GM21367 (cell line): ENCODE results near the gene VPS37C.
A peak's percentile ranks its signal among the peaks of the same experiment; 100 is the strongest.
"Not testable (repeated sequence)": the region's sequence is repeated elsewhere in the genome, so short reads cannot be mapped to it uniquely, and the experiment has no call there.

ENCODE experiments used
- ATAC-seq: cut with Tn5 transposase; IDR thresholded peaks from one replicate; pipeline ENCODE4 v1.9.1; 2021; ENCODE audit not compliant: unreplicated experiment

VPS37C gene

DNA sequence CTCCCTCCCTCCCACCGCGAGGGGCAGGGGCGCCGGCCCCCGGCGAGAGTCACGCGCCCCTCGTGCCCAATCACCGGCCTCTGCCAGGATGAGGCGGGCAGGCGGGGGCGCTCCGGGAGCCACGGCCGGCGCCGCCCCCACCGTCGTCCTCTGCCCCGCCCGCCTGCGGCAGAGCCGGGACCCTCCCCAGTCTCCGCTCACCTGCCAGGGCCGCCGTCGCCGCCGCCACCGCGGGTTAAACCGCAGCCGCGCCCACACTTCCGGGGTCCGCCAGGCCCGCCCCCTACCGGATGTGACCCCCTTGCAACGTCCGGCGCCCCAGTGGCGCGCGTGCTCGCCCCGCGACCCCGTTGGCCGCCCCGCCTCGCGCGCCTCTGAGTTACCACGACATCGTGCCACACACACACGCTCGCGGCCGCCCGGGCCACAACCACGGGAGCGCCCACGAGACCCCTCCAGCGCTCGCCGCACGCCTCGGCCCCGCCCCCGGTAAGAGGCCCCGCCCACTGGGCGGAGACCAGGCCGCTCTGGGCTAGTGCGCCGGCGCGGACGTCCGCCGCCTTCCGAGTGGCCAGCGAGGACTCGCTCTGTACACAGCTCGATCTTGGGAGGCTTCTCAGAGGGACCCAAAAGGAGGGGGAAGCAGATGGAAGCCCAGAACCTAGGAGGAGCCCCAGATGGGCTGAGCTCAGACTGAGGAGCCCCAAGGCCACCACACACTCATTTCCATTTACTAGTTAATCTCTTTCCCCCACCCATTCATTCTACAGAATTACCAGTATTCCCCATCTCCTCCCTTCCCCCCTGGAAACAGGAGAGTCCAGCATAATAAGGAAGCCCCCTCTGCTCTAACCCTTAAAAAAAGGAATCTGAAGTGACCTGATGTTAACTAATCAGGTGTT, at the start of gene VPS37C:
Gene VPS37C, minus strand, starts transcription at position 237 of the 902 bp plus-strand sequence. CDS start 22,597 bp downstream, outside the sequence.
- peak; percentile 69 for ATAC-seq

DNA sequence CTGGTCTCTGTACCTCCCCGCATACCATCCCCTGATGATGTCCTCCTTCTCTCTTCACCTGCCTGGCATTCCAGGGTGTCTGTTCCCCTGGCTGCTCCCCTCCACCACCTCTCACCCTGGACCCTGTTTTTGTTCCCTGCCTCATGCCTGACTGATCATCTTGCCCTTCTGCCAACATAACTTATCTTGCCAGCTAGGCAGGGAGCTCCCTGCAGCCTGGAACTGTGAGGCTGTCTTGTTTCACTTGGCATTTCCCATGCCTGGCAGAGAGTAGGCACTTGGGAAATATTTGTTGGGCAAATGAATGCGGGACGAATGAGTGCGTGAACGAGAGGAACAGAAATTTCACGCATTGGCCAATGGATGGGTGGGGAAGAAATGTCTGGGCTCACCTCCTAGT, 49.4 kb upstream of the VPS37C start:
- ATAC-seq = not testable (repeated sequence)

DNA sequence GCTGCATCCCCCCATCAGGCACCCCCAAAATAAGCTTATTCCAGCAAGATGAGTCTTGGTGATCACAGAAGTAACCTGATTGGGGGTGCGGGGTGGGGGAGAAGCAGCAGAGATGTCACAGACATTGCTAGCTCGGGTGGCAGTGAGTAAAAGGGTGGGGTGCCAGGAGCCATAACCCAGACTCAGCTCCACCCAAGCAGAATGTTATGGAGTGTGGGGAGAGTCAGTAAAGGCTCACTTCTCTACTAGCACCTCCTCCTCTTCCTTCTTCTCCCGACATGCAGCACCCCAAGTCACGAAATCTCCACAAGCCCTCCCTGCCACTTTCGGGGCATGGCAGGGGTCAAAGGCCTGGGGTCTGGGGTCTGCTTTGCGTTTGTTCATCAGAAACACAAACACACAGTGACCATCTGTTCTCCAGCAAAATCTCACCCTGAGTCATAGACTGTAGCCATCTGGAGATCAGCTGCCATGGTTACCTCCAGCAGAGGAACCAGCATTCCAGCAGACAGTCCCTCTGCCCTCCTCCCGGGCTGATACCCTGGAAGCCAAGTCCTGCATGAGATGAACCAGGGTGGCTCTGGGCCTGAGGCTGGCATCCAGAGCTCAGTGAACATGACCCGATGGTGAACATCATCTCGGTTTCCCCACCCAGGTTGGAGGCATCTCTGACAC, 46.5 kb upstream of the VPS37C start:
- ATAC-seq = not testable (repeated sequence)

DNA sequence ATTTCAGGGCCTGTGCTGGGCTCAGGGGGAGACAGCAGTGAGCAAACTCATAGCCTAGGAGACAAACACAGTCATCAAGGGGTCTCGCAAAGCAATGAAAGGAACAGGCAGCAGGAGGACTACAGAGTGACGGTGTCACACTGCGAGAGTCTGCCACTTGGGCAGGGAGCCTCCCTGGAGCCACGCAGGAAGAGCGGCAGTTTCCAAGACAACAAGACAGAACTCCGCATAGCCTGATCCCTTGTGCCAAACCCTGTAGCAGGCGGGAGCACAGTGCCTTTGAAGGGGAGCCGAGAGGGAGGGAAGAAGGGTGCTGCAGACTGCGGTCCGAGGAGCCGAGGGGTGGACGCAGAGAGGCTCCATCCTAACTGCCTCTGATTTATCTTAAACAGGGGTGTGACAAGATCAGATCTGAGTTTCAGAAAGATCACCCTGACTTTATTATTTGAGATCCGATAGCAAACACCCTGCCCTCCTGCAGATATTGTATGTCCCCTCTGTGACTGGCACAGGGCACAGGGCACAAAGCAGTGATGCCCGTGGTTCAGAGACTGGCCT, 43.4 kb upstream of the VPS37C start:
- ATAC-seq = not testable (repeated sequence)

DNA sequence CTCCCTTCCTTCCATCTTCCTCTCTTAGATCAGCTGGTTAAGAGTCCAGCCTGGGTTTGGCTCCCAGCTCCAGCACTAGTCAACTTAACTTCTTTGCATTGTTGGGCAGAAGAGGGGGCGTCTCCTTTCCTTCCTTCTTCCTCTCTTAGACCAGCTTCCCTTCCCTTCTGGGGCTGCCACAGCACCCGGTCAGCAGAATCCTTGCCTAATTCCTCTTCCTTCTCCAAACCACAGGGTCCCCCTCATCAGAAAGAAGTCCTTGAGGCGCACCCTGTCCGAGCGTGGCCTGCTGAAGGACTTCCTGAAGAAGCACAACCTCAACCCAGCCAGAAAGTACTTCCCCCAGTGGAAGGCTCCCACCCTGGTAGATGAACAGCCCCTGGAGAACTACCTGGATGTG, 42.6 kb upstream of the VPS37C start:
- ATAC-seq = not testable (repeated sequence)

DNA sequence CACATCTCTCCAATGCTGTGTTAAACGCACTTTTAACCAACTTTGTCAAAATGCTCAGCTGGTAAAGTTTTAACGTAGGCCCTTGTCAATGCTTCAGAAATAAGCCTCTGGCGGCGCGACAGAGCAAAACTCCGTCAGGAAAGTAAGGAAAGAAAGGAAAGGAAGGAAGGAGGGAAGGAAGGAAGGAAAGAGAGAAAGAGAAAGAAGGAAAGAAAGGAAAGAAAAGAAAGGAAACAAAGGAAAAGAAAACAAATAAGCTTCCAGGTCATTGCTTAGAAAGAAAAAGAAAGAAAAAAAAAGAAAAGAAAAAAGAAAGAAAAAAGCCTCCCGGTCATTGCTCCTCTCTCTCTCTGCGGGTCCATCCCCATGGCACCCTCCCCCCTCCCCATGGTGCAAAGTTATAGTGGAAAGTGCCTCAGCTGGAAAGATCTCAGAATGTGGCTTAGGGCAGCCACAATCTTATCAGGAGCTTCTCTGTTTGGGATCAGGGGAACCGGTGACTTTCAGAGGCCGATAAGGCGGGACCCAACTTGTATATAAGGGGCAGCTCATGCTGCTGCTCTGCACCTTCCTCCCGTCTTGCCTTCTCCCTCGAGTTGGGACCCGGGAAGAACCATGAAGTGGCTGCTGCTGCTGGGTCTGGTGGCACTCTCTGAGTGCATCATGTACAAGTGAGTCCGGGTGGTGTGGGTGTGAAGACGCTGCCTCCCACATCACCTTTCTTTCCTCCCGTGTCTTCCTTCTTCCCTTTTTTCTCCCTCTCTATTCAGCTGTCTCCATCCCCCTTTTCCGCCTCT, 41.9 kb upstream of the VPS37C start, which contains the start of gene PGA3:
Gene PGA3, plus strand, starts transcription at position 566 of the 797 bp plus-strand sequence. Its CDS starts 50 bp downstream, at position 616.
- ATAC-seq = not testable (repeated sequence)

DNA sequence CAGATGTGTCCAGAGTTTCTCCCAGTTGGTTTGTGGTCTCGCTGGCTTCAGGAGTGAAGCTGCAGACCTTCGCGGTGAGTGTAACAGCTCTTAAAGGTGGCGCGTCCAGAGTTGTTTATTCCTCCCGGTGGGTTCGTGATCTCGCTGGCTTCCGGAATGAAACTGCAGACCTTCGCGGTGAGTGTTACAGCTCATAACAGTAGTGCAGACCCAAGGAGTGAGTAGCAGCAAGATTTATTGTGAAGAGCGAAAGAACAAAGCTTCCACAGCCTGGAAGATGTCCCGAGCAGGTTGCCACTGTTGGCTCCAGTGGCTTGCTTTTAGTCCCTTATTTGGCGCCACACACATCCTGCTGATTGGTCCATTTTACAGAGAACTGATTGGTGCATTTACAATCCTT, 40.2 kb upstream of the VPS37C start:
- no peak for ATAC-seq

DNA sequence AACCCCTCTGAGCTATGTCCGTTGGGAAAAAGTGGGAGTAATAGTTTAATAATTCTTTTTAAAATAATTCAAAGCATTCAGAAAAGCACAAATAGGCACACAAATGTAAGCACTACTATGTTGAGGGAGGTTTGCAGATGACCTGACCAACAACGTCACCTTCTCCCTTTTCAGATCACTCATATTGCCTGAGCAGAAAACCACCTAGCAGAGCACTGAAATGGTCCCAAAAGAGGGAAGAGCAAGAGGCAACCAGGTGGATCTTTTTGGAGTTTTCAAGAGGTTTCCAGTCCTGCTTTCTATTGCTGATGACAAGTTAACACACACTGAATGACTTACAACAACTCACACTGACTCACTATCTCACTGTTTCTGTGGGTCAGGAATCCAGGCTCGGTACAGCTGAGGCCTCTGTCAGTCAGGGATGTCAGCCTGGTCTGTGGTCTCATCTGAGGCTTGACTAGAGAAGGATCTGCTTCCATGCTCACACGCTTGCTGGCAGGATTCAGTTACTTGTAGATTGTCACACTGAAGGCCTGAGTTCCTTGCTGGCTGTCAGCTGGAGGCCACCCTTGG, 37.8 kb upstream of the VPS37C start:
- ATAC-seq = no peak

DNA sequence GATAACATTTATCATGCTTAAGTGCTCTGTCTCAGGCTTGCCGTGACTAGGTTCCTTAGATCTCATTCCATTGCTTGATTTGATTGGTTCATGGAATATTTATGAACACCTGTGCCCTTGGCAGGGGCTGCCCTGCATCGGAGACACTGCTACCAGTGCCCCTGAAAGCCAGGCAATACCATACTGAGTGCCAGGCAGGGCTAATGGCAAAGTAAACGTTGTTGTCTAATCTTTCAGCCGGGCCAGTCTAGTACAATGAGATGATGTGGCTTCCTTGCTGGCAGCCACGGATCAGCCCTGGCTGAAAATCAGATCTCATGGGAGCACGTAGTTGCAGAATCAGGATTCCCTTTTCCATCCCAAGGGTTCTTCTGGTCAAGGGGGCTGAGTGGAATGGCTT, 37.1 kb upstream of the VPS37C start:
- ATAC-seq = no peak

DNA sequence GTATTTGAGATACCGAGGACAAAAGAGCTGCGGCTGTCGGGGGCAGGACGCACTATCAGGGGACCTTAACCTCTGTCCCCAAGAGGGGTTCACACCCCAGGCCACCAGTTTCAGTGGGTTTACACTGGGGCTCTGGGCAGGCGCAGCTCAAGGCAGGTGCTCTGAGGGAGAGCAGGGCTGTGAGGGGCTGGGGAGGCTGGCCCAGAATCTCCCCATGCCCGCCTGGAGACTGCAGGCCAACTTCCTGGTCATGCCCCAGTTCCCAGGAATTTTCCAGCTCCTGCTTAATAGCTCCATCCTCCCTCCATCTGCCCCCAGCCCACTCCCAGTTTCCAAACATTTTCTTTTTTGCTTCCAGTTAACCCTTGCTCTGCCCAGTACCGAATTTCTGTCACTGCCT, 34.5 kb upstream of the VPS37C start:
- ATAC-seq = no peak

DNA sequence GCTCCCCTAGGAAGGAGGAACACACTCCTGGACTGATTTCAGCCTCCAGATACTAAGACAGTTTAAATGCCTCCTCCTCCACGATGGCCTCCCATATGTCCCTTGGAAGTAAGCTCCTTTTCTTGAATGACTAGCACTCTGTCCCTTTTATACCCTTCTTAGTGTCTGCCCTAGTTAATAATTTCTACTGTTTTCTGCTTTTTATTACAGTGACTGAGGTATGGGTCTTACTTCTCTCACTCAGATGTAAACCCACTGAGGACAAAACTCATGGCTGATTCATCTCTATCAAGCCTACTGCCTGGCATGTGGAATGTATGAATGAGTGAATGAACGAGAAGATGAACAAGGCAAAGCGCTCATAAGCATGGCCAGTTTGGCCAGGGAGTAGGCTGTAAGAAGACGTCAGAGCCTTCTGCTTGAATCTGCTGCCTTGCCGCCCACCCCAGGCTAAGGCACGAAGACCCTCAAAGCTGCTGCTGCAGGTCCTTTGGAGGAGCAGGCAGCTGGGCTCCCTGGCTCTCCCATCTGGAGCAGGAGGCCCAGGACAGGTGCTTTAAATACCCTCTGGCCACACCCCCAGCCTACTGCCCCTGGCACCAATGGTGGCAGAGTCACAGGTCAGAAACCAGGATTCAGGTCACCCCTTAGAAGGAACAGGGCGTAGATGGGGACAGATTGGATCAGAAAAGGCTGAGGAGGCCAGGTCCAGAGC, 33.9 kb upstream of the VPS37C start:
- no peak for ATAC-seq

DNA sequence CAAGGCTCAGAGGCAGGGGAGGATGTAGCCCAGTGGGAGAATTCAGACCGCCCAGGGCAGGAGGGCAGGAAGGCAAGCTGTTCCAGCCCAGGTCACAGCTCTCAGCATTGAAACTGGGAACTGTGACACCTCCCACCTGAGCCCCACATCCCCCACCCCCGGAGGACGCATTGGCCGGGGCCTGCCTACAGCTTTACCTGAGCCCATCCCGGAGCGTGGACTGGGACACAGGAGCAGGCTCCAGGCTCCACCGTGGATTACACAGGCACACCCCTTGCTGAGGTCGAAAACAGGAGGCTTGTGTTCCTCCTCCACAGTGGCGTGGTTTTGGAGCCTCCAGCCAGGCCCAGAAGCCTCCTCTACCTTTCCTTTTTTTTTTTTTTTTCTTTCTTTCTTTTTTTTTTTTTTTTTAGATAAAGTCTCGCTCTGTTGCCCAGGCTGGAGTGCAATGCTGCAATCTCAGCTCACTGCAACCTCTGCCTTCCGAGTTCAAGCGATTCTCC, 33.0 kb upstream of the VPS37C start:
- ATAC-seq = no peak

DNA sequence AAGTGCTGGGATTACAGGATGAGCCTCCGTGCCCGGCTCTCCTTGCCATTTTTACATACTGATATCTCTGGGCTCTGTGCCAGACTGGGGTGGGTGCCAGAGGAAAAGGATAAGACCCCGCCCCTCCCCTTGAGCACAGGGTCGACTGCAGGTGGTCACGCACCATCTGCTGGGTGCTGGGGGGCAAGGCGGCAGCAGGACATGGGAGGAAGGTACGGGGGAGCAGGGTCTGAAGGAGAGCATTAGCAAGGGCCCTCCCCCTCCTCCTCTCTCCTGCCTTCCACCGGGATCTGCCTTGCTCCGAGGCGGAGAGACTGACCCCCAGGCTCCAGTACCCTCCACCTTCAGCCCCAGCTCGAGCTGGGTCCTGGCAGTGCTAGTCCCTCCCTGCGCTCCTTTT, 32.4 kb upstream of the VPS37C start:
- no peak for ATAC-seq

DNA sequence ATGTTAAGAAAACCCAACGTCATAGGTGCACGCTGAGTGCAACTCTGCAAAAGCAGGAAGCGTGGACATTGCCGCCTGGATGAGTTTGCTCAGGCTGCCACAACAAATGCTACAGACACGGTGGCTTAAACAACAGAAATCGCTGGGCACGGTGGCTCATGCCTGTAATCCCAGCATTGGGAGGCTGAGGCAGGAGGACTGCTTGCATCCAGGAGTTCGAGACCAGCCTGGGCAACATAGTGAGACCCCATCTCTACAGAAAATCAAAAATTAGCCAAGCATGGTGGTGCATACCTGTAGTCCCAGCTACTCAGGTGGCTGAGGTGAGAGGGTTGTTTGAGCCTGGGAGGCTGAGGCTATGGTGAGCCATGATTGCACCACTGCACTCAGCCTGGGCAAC, 28.7 kb upstream of the VPS37C start:
- ATAC-seq = no peak

DNA sequence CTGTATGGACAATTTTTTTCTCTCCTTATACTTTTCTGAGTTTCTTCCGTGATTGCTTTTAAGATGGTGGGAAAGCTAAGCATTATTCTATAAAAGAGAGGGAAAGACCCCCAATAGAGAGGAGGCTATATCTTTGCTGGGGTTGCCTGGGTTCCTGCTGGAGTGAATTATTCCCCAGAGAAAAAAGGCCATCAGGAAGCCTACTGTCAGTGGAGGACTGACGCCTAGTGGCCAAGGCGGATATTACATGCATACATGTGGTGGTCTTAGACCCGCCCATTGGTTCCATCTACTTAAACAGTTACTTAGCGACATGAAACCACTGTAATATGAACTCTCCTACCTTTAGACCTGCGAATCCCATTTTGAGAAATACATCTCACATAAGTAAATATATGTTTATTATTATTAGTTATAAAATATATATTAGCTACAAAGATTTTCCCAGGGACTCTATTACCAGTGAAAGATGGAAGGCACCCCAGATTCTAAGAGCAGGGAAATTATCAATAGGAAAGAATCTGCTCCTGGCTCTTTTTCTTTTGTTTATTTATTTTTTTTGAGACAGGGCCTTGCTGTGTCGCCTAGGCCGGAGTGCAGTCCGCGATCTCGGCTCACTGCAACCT, 26.4 kb upstream of the VPS37C start:
- no peak for ATAC-seq

DNA sequence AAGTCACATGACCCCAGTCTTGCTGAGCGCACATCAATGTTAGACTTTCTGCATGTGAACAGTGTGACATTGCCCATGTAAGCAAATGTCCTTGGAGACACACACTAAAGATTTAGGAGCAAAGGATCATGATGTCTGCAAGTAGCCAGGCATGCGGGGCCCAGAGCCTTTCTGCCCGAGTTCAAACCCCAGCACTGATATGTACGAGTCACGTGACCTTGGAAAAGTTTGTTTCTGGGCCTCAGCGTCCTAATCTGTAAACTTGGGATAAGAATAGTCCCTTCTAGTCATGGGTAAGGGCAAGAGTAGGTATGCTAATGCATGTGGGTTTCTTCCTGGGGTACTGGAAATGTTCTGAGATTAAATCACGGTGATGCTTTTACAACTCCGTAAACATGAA, 25.3 kb upstream of the VPS37C start:
- no peak for ATAC-seq

DNA sequence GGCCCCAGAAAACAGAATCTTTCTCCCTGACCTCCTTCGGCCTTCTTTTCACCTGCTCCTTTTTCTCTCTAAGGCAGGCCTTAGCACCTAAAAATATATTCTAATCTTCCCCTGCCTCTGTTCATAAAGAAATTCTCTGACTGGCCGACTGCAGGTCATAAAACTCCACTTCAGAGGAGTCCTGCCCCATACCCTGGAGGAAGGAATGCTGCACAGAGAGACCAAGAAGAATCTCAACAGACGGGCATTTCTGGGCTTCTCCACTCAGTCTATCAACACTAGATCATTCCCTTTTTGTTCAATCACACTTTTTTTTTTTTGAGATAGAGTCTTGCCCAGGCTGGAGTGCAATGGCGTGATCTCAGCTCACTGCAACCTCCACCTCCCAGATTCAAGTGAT, 22.4 kb upstream of the VPS37C start:
- ATAC-seq = no peak

DNA sequence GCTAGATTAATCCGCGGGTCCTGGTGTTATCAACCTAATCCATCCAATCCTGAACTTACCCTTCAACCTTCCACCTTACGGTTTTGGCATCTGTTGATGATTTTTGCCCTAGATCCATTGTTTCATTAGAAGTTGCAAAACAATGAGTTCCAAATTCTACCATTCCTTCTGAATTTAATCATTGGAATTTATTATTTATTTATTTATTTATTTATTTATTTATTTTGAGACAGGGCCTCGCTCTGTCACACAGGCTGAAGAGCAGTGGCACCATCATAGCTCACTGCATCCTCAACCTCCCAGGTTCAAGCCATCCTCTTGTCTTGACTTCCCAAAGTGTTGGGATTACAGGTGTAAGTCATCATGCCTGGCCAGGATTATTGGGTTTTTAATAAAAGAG, 20.3 kb upstream of the VPS37C start:
- ATAC-seq = no peak

DNA sequence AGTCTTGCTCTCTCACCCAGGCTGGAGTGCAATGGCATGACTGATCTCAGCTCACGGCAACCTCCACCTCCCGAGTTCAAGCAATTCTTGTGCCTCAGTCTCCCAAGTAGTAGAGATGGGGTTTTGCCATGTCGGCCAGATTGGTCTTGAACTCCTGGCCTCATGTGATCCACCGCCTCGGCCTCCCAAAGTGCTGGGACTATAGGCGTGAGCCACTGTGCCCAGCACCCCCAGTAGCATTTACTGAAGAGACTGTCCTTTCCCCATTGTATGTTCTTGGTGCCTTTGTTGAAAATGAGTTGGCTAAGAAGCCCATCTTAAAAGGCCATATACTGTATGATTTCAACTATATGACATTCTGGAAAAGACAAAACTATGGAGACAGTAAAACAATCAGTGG, 19.0 kb upstream of the VPS37C start:
- ATAC-seq = not testable (repeated sequence)
